GM12865 (cell line): ENCODE data around the gene XAGE1B.
"Not testable (repeated sequence)": the region's sequence is repeated elsewhere in the genome, so short reads cannot be mapped to it uniquely, and the experiment has no call there.

ENCODE experiments used
- DNase-seq: peaks from one replicate; pipeline ENCODE4 v3.0.0; 2010; ENCODE audit warnings: low read depth
- H3K4me3 ChIP-seq: 2 replicates; pipeline ENCODE4 v1.5.1; 2011; ENCODE audit warnings: mild to moderate bottlenecking, low read depth, low read length, control low read depth
- TF ChIP-seq, protein P1 (sequence below): IDR thresholded peaks from 2 replicates; pipeline ENCODE4 v1.5.1; 2011; ENCODE audit warnings: low read length, control low read depth, low read depth, inconsistent platforms; ENCODE audit not compliant: insufficient read depth; ENCODE audit errors: missing control alignments

Gene XAGE1B, protein sequence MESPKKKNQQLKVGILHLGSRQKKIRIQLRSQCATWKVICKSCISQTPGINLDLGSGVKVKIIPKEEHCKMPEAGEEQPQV

DNA sequence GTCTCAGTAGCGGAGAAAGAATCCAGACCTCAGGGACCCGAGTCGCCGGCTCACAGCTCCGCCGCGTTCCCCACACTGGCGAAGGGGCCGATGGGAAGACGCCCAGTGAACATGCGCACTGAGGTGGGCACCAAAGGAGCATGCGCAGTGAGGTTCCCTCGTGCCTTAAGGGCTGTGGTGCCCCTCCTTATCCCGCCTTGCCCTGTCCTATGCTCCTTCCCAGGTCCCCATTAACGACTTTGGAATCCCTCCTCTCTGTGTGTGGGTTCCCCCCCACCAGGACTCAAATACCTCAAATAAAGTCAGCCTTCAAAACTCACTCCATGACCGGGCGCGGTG, at the start of gene XAGE1B:
XAGE1B (minus strand) TSS at position 77 of the 339 bp plus-strand sequence. CDS start 1,536 bp downstream, outside the sequence.
- not testable (repeated sequence) for H3K4me3 ChIP-seq, DNase-seq

DNA sequence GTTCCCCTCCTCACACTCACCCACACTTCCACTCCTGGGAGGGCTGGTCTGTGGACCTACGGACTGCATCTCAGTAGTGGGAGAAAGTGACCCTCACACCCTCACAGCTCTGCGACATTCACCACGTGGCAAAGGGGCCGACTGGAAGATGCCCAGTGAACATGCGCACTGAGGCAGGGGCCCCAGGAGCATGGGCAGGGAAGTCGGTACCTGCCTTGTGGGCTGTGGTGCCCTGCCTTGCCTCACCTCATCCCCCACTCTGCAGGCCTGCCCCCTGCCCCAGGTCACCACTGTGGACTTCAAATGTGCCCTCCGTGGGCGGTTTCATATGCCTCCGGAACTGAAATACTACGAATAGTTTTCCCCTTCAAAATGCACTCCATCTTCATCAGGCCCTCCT, 46.2 kb upstream of the XAGE1B start:
- H3K4me3 ChIP-seq = no peak overlapping the region
- TF ChIP-seq, protein P1, sequence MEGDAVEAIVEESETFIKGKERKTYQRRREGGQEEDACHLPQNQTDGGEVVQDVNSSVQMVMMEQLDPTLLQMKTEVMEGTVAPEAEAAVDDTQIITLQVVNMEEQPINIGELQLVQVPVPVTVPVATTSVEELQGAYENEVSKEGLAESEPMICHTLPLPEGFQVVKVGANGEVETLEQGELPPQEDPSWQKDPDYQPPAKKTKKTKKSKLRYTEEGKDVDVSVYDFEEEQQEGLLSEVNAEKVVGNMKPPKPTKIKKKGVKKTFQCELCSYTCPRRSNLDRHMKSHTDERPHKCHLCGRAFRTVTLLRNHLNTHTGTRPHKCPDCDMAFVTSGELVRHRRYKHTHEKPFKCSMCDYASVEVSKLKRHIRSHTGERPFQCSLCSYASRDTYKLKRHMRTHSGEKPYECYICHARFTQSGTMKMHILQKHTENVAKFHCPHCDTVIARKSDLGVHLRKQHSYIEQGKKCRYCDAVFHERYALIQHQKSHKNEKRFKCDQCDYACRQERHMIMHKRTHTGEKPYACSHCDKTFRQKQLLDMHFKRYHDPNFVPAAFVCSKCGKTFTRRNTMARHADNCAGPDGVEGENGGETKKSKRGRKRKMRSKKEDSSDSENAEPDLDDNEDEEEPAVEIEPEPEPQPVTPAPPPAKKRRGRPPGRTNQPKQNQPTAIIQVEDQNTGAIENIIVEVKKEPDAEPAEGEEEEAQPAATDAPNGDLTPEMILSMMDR = no peak
- no peak for DNase-seq

DNA sequence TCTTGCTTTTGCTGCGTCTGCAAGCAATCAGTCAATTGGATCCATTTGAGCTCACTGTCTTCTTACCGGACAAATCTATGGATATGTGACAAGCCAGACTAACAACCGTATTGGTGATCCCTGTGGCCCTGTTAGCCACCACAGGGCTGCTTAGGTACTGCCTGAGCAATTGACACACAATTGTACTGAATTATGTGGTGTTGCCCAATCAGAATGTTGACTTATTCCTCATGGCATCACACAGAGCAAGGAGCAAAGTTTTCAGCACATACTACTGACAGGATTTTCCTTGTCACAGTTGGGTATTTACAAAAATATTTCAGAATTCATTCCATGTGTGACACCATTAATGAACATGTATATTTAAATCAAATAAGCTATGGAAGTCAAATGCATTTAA, 41.3 kb upstream of the XAGE1B start:
- TF ChIP-seq, protein P1 = no peak
- no peak for DNase-seq
- no peak overlapping the region for H3K4me3 ChIP-seq

DNA sequence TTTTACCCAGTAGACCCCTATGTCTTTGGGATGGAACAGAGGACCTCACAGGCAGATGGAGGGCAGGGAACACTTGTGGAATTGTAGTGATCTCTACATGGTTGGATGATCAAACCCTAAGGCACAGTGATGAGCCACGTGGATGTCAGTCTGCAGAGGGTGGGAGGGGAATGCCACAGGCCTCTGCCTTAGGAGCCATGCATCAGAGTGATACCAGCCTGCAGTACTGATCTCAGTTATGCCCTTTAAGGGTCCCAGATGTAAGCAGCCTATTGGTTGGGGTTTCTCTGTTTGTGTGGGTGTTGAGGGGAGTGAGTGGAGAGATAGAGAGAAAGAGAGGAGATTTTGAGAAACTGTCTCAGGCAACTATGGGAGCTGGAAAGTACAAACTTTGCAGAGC, 39.9 kb upstream of the XAGE1B start:
- DNase-seq = no peak
- TF ChIP-seq, protein P1 = no peak
- no peak overlapping the region for H3K4me3 ChIP-seq

DNA sequence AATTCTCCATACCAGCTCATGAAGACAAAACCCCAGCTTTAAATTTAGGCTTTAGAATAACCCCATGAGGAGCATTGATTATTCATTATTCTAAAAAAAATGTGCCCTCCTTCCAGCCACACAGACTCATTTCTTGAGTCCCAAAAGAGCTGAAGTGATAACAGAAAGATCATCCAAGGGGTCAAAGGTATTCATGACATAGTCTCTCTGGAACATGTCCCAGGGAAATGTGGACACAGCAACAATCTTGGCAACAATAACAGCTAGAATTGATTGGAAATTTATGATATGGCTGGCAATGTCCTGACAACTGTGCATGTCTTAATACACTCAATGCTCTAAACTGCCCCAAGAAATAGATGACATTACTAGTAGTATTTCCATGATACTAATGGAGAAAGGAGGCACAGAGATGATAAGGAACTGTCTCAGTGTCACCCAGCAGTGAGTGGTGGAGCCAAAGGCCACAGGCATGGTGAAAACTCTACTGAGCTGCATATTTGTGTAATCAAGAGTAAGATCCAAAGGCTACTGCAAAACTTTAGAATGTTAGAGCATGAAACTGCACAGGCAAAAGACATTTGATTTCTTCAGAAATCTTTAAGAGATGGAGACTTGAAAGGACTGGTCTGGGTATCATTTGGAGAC, 37.3 kb upstream of the XAGE1B start:
- DNase-seq = no peak
- TF ChIP-seq, protein P1 = no peak
- H3K4me3 ChIP-seq = no peak overlapping the region

DNA sequence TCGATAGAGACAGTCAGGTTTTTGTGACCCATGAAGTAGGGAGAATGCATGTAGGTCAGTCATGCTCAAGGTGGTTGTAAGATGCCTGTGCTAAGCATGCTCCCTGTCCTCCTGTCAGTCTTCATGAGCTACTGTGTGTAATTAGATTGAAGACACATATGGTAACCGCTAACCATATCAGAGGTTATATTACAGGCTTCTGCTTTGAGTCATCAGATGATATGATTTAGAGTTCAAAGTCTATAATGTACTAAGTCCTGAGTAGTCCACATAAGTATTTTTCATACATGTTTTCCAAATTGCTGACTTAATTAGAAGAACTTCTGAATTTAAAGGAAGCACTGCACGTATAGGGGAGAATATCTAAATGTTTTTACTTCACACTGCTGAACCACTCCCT, 31.9 kb upstream of the XAGE1B start:
- DNase-seq, H3K4me3 ChIP-seq: not testable (repeated sequence)

DNA sequence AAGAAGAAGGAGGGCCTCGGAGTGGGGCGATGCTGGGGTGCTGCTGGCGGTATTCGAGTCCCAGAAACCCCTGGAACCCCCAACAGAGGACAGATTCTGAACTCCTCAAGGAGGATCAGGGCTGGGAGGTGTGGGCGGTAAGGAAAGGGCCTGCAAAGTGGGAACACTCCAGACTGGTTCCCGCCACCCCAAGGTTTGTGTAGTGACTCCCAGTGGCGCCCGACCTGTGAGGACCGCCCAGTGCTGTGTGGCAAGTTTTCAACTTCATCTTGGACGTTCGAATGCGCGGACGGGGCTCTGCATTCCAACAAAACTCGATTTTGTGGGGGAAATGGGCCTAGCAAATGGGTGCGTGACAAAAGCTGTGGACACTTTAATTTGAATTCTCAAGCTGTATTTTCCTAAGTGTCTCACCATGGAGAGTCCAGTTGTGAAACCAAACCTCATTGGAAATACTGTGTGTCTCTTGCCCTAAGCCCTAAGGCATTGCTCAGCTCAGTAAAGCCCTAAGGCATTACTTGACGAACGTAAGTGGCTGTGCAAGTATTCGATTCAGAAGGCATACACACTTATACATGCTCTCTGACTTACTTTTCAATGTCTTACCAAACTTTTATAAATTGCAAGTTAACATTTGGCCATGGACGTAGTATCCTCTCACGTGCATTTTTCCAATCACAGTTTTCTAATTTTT, 27.4 kb upstream of the XAGE1B start:
- TF ChIP-seq, protein P1 = no peak
- DNase-seq = no peak
- no peak overlapping the region for H3K4me3 ChIP-seq

DNA sequence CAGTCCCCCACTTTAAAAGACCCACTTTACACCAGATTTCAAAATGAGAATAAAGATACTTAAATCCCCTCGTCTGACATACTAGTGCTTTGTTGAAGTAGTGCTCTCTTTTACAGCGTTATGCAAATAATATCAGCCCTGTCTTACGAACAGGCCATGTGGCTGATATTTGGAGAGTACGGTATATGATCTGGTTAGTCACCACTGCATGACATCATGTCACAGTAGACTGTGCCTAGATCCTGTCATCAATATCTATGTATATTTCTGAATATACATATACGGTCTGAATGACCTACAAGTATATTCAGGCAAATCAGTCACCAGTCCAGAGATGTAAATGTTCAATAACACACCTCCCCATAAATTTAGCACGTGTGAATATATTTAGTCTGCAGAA, 25.4 kb upstream of the XAGE1B start:
- no peak for DNase-seq
- TF ChIP-seq, protein P1 = no peak
- H3K4me3 ChIP-seq = no peak overlapping the region

DNA sequence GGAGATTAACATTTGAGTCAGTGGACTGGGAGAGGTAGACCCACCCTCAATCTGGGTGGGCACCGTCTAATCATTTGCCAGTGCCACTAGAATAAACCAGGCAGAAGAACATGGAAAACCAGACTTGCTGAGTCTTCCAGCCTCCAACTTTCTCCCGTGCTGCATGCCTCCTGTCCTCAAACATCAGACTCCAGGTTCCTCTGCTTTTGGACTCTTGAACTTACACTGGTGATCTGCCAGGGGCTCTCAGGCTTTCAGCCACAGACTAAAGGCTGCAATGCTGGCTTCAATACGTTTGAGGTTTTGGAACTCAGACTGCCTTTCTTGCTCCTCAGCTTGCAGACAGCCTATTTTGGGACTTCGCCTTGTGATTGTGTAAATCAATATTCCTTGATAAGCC, 24.2 kb upstream of the XAGE1B start:
- not testable (repeated sequence) for H3K4me3 ChIP-seq, DNase-seq

DNA sequence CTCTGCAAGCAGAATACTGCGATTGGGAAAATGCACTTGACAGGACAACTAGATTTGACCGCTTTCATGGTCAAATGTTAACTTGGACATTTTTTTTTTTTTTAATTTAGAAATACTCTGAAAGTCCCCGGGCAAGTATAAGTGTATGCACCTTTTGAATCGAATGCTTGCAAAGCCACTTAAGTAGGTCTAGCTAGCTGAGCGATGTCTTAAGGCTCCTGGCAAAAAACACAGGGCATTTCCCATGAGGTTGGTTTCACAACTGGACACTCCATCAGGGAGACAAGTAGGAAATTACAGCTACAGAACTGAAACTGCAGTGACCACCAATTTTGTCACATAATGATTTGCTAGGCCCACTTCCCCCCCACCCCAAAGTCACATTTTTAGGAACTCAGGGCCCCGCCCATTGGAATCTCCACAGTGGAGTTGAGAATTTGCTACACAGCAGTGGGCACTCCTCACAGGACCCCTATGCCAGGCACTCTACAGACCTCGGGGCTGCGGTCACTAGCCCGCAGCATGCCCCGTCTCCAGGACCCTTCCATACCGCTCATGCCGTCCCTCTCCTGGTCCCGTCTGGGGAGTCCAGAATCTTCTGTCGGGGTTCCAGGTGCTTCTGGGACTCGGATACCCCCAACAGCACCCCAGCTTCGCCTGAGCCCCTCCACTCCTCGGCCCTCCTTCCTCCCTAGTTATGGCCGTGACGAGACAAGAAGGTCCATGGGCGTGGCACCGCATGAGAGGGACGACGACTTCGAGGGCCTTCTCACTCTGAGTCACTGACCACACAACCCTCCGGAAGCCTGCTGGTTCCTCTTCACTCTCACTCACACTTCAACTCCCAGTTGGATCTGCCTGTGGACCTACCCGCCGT, 515 bp downstream of the XAGE1B start:
- not testable (repeated sequence) for H3K4me3 ChIP-seq, DNase-seq
